HCT116 (cell line): ENCODE results near the gene RIGI.

Experiments used
- SIN3A ChIP-seq: IDR thresholded peaks from 2 replicates; pipeline ENCODE4 v1.6.1; 2012; ENCODE audit warnings: low read depth
- SP1 ChIP-seq: IDR thresholded peaks from 2 replicates; pipeline ENCODE4 v1.6.1; 2012; ENCODE audit warnings: low read depth
- ZNF274 ChIP-seq: fragments of 200-500 bp; sonication (Bioruptor generic); IDR thresholded peaks from 2 replicates; pipeline ENCODE4 v1.6.1; 2014; ENCODE audit warnings: mild to moderate bottlenecking, low read depth, low read length, inconsistent platforms
- TF ChIP-seq, protein P1 (sequence below), 3 experiments: fragments of 200-600 bp in 1 of 3; sonication (generic) in 1 of 3; IDR thresholded peaks in 2 of 3; conservative IDR thresholded peaks in 1 of 3; 2 replicates each; pipeline ENCODE4 v1.5.1; 2012 to 2017; ENCODE audit warnings: low read depth in 2 of 3, low read length in 2 of 3, antibody characterized with exemption in 1 of 3, borderline replicate concordance in 1 of 3, control low read depth in 1 of 3, mild to moderate bottlenecking in 1 of 3, mixed read lengths in 1 of 3, mixed run types in 1 of 3, moderate library complexity in 1 of 3; ENCODE audit not compliant: insufficient read depth in 1 of 3

DNA sequence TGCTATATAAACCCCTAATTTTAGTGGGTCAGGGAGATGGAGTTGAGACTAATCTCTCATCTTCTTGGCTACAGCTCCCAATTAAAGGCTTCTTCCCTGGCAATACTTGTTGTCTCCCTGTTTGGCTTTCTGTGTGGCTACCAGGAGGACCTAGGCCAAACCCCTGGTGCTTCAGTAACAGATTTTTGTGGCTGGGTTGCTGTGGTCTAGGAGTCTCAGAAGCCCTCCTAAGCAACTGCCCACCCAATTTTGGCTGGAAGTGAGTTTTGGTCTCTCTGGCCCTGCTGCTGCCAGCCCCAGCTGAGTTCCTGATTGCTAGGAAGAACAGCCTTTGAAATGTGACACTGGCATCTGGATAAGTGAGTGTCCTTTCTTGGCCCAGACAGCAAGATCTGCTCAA is 9.8 kb downstream of the RIGI start:
- TF ChIP-seq SIN3A (no peak), SP1 (no peak), ZNF274 (no peak)
- TF ChIP-seq, protein P1, sequence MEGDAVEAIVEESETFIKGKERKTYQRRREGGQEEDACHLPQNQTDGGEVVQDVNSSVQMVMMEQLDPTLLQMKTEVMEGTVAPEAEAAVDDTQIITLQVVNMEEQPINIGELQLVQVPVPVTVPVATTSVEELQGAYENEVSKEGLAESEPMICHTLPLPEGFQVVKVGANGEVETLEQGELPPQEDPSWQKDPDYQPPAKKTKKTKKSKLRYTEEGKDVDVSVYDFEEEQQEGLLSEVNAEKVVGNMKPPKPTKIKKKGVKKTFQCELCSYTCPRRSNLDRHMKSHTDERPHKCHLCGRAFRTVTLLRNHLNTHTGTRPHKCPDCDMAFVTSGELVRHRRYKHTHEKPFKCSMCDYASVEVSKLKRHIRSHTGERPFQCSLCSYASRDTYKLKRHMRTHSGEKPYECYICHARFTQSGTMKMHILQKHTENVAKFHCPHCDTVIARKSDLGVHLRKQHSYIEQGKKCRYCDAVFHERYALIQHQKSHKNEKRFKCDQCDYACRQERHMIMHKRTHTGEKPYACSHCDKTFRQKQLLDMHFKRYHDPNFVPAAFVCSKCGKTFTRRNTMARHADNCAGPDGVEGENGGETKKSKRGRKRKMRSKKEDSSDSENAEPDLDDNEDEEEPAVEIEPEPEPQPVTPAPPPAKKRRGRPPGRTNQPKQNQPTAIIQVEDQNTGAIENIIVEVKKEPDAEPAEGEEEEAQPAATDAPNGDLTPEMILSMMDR (IDR thresholded peaks at IDR 0.05 in 2 of 3, conservative IDR thresholded peaks at IDR 0.05 in 1 of 3; ENCODE audit: borderline replicate concordance in 1 of 3, insufficient read depth in 1 of 3, low read depth in 2 of 3, low read length in 2 of 3), result no peak
